ENCODE measurements around the gene CREB5. TPM values are rescaled to one million over a fixed set of nuclear protein-coding genes. Genes with fewer than 3 reads are reported as not detected.

Gene CREB5
- total RNA-seq, 4 donors from 2014 or later = 0.90 to 10.1 (median 4.9) TPM

DNA sequence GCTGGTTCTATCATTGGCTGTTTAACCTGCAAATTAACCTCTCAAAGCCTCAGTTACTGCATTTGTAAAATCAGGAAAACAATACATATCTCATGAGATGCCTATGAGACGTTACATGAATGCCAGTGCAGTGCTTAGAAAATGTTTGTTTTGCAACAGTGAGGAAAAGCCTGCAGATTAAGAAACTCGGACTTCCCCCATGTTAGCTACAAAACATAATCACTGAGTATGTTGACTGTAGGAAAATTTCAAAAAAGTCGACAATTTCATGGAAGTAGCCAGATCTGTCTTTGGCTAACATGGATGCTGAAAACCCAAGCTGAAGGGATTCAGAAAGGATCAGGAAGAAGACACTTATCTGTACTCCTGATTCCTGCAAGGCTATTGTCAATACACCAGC, 424.4 kb downstream of the CREB5 start:
- DNase-seq (no peak), ATAC-seq (no peak)
- no peaks in the 10 kb centered on the region for H3K36me3 ChIP-seq
- no peaks in the 10 kb centered on the region for H3K9me3 ChIP-seq
- TF ChIP-seq POLR2A (IDR thresholded peaks at IDR 0.05) = no peak
- TF ChIP-seq, protein P1, sequence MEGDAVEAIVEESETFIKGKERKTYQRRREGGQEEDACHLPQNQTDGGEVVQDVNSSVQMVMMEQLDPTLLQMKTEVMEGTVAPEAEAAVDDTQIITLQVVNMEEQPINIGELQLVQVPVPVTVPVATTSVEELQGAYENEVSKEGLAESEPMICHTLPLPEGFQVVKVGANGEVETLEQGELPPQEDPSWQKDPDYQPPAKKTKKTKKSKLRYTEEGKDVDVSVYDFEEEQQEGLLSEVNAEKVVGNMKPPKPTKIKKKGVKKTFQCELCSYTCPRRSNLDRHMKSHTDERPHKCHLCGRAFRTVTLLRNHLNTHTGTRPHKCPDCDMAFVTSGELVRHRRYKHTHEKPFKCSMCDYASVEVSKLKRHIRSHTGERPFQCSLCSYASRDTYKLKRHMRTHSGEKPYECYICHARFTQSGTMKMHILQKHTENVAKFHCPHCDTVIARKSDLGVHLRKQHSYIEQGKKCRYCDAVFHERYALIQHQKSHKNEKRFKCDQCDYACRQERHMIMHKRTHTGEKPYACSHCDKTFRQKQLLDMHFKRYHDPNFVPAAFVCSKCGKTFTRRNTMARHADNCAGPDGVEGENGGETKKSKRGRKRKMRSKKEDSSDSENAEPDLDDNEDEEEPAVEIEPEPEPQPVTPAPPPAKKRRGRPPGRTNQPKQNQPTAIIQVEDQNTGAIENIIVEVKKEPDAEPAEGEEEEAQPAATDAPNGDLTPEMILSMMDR (IDR thresholded peaks at IDR 0.05 in 4 of 5, conservative IDR thresholded peaks at IDR 0.05 in 1 of 5) = no peak
- H3K4me1 ChIP-seq = no peaks in the 10 kb centered on the region
- intact Hi-C loops (cut with DNase I; ENCODE audit: low total_unique reads) = no loop called here
- in situ Hi-C loops (cut with MboI; ENCODE audit: low sequenced_read_pairs in 4 of 4) = no loop called here
- H3K27ac ChIP-seq = no peak overlapping the region
- no peak overlapping the region for H3K4me3 ChIP-seq
- H3K27me3 ChIP-seq = no peaks in the 10 kb centered on the region

DNA sequence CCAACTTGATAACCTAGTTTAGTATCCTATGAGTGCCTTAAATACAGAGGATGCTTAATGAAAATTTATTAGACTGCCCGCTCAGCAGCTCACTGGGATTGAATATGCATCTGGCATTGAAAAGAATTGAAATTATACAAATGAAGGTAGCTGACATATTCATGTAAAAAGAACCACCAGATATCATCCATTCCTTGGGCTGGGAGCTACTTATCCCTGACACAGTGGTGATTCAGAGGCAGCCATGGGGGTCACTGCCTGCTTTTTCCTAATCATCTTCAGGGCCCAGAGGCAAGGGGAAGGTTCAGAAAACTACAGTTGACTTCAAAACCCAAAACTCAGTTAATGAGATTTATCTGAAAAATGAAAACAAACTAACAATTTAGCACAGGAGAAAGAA, 424.9 kb downstream of the CREB5 start:
- Histone ChIP-seq H3K36me3 (no peaks in the 10 kb centered on the region), H3K4me1 (no peaks in the 10 kb centered on the region), H3K27ac (no peak overlapping the region), H3K4me3 (no peak overlapping the region), H3K27me3 (no peaks in the 10 kb centered on the region), H3K9me3 (no peaks in the 10 kb centered on the region)
- intact Hi-C loops (cut with DNase I; ENCODE audit: low total_unique reads) (no loop called here), in situ Hi-C loops (cut with MboI; ENCODE audit: low sequenced_read_pairs in 4 of 4) (no loop called here)
- no peak for TF ChIP-seq POLR2A (IDR thresholded peaks at IDR 0.05)
- TF ChIP-seq, protein P1 (IDR thresholded peaks at IDR 0.05 in 4 of 5, conservative IDR thresholded peaks at IDR 0.05 in 1 of 5) = no peak
- no peak for ATAC-seq
- no peak for DNase-seq

DNA sequence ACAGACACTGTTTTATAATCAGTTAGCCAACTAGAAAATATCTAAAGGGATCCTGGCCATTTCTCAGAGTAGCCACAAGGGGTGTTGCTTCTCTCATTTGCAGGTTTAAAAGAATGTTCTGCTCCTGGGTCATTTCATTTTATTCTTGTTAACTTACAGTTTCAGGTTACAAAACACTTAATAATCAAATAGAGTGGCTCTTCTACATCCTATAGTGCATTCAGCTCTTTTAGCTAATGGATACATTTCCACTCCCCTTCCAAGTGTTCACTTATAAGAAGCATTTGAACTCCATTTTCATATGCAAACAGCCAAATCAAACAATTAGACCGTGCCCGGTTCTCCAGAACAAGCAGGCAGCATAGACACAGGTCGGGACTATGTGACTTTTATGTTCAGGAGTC, 428.3 kb downstream of the CREB5 start:
- Histone ChIP-seq H3K4me1 (no peaks in the 10 kb centered on the region), H3K4me3 (no peak overlapping the region), H3K27ac (no peak overlapping the region), H3K27me3 (no peaks in the 10 kb centered on the region), H3K9me3 (no peaks in the 10 kb centered on the region), H3K36me3 (no peaks in the 10 kb centered on the region)
- intact Hi-C loops (cut with DNase I; ENCODE audit: low total_unique reads) = no loop called here
- in situ Hi-C loops (cut with MboI; ENCODE audit: low sequenced_read_pairs in 4 of 4) = no loop called here
- no peak for ATAC-seq
- DNase-seq = no peak
- TF ChIP-seq, protein P1 (IDR thresholded peaks at IDR 0.05 in 4 of 5, conservative IDR thresholded peaks at IDR 0.05 in 1 of 5) = peak in 1 of 5 experiments; percentile 34
- TF ChIP-seq POLR2A (IDR thresholded peaks at IDR 0.05) = no peak

DNA sequence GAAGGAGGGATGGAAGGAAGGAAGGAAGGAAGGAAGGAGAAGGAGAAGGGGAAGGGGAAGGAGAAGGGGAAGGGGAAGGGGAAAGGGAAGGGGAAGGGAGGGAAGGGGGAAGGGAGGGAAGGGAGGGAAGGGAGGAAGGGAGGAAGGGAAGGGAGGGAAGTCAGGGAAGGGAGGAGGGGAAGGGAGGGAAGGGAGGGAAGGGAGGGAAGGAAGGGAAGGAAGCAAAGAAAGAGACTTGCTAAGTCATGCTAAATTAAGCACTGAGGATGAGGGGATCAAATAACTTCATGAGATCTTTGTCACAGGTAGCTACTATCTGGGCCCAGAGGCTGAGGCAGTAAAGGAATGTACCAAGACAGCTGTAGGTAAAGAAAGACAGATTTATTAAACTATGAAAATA, 429.4 kb downstream of the CREB5 start:
- ATAC-seq = no peak
- no peak for DNase-seq
- intact Hi-C loops (cut with DNase I; ENCODE audit: low total_unique reads) (no loop called here), in situ Hi-C loops (cut with MboI; ENCODE audit: low sequenced_read_pairs in 4 of 4) (no loop called here)
- Histone ChIP-seq H3K9me3 (no peaks in the 10 kb centered on the region), H3K4me1 (no peaks in the 10 kb centered on the region), H3K4me3 (no peak overlapping the region), H3K36me3 (no peaks in the 10 kb centered on the region), H3K27me3 (no peaks in the 10 kb centered on the region), H3K27ac (no peak overlapping the region)
- no peak for TF ChIP-seq POLR2A (IDR thresholded peaks at IDR 0.05)
- TF ChIP-seq, protein P1 (IDR thresholded peaks at IDR 0.05 in 4 of 5, conservative IDR thresholded peaks at IDR 0.05 in 1 of 5) = no peak

DNA sequence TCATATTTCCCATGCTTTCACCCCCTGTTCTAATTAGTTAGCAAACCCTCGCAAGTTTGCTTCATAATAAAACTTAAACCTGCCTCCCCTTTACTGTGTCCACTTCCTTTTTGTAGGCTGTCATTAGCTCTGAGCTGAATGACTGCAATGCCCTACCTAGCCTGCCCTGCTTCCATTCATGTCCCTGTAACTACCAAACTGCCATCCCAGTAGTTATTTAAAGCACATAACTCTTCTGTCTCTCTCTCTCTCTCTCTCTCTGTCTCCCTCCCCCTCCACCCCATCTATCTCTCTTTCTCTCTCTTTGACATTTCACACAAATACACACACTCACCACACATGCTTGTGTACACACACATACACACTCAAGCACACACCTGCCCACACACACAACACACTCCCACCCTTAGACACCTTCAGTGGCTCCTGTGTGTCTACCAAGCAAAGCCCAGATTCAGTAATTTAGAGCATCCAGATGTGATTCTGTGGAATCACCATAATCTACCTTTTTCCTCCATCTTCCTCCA, 430.5 kb downstream of the CREB5 start:
- Histone ChIP-seq H3K27ac (no peak overlapping the region), H3K4me3 (no peak overlapping the region), H3K27me3 (no peaks in the 10 kb centered on the region), H3K9me3 (no peaks in the 10 kb centered on the region), H3K4me1 (no peaks in the 10 kb centered on the region), H3K36me3 (no peaks in the 10 kb centered on the region)
- TF ChIP-seq, protein P1 (IDR thresholded peaks at IDR 0.05 in 4 of 5, conservative IDR thresholded peaks at IDR 0.05 in 1 of 5) = no peak
- no peak for TF ChIP-seq POLR2A (IDR thresholded peaks at IDR 0.05)
- ATAC-seq (no peak), DNase-seq (no peak)
- in situ Hi-C loops (cut with MboI; ENCODE audit: low sequenced_read_pairs in 4 of 4) (no loop called here), intact Hi-C loops (cut with DNase I; ENCODE audit: low total_unique reads) (no loop called here)

Measured in gastrocnemius medialis (tissue), 4 donors.